Measurements from ENCODE around the gene NMNAT3.

NMNAT3 gene

DNA sequence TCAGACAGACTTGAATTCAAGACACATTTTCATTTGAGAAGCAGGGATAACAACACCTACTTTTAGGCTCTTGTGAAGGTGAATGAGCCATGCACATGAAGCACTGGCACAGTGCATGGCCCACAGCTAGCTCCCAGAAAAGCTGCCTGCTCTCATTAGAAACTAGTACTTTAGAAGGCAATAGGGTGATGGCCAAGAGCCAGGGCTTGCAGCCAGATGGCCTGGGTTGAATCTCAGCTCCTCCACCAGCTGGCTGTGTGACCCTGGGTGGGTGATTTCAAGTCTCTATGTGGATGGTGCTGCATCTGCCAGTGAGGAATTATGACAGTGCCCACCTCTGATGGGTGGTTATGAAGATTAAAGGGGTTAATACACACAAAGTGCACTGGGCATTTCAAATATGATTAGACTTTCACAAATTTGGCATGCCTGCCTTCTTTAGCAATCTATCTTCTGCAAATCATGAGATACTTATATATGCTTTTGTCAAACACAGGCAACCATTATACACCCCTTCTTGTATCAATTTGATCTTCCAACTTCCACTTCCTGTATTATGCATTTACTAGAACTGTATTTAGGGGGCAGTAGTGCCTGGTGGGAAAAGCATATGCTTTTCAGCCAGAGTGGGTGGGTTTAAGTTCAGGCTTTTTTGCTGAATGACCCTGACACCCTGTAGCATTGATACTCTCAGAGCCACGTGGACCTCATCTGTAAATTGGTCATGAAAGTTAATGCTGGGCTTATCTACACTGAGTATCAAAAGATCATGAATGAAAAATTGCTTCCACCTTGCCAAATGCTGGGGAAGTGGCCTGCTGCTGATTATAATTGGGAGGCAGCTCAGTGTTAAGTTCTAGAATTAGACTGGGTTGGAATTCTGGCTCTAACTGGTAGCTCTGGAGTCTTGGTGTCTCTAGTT, 103.5 kb downstream of the NMNAT3 start:
- DNase-seq: no peak

DNA sequence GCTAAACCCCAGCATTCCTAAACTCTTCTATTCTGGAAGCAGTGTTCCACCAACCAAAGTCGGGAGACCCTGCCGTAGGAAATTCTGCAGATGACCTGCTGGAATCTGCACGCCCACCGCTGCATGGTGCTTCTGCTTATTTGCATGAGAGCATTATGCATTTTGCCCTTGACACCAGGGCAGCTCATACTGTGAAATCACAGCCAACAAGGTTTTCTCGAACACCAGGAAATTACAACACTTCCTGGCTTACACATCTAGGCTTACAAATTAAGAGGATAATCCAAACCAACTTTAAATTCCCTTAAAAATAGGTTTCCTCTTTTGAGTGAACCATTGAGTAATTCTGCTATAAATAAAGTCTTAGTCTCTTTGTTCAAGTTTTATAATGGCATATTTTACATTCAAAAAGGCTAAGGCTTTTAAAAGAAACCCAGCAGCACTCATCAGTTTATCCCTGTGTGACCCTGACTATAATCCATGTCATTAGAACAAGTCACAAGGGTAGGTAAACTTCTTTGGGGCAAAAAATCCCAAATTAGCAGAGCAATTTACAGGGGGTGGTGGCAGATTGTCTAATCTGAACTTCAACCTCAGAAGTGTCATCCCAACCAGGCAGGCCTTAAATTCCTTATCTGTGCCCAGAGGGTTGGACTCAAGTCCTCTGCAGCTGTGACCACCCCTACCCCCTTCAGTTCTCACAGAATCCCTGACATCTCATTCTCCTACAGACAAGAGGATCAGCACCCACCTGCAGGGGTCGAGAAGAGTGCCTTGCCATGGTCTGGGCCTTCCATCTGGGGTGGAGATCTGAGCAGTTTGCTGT, 104.7 kb downstream of the NMNAT3 start:
- DNase-seq: no peak

- DNase-seq: no peak
Measured at GRCh38 chr3:139571711-139572110, 106.1 kb downstream of the NMNAT3 start.

DNA sequence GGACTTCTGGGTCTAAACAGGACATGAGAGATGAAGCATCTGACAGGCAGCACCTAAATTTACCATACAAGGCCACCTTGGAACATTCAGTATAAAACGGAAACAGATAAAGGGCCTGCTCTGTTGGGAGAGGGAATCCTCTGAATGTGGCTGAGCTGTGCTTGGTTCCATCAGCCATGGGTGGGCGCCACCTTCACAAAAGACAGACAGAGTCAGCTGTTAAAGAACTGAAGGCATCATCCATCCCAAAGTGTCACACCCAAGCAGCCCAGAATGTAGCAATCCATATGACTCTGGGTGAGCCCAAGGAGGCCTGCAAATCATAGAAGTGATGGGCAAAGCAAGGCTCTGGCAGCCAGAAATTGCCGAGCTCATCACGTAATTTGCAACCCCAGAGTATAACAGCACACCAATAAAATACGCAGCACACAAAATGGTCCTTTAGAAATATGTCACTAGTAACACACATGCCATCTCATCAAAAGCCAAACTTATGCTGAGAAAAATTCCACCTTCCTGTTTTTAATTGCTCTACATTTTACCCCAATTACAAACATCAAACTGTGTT, 113.4 kb downstream of the NMNAT3 start:
- no peak for DNase-seq

DNA sequence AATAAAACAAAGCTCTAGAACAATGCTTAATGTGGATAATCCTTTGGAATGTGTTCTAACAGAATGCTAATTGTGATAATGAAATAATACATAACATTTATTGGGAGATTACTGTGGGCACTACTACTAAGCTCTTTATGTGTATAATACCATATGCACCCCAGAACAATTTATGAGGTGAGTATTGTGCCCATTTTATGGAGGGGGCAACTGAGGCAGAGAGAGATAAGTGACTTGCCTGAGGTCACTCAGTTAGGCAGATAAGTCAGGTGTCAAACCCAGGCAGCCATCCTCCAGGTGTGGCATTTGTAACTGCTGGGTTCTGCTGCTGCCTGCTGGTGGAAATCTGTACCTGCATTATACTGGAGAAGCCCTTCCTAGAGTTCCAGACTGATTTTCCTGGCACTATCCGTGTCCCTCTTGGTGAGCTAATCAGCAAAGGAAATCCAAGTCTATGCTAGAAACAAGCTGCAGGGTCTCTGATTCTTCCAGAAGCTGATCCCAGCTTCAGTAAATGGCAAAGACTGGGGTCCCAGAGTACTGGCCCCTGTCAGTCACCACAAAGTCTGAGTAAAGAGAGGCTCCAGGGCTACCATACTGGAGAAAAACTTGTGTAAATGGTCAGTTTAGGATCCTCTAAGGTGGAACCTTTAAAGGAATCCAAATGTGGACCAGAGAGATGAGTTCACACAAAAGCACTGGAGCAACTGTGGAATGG, 115.7 kb downstream of the NMNAT3 start:
- no peak for DNase-seq

- DNase-seq: no peak
Measured at GRCh38 chr3:139561255-139561817, 116.4 kb downstream of the NMNAT3 start.

DNA sequence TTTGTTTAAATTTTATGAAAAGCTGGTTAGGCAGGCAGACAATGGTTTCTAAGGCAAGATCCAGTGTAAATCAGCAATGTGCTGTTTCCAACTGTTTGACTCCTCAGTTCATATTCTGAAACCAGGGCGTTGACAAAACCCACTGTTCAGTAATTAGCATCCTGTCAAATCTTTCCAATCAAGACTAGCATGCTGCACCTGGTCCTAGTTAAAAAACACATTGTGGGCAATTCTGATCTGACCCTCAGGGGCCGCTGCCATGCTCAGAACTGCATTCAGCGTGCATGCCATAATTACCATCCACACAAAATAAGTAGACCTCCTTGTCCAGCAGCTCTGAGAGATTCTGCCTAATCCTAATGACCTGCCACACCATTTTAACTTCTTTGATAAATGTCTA, 117.4 kb downstream of the NMNAT3 start:
- no peak for DNase-seq

GRCh38 chr3:139559541-139559940, 118.2 kb downstream of the NMNAT3 start:
- no peak for DNase-seq

DNA sequence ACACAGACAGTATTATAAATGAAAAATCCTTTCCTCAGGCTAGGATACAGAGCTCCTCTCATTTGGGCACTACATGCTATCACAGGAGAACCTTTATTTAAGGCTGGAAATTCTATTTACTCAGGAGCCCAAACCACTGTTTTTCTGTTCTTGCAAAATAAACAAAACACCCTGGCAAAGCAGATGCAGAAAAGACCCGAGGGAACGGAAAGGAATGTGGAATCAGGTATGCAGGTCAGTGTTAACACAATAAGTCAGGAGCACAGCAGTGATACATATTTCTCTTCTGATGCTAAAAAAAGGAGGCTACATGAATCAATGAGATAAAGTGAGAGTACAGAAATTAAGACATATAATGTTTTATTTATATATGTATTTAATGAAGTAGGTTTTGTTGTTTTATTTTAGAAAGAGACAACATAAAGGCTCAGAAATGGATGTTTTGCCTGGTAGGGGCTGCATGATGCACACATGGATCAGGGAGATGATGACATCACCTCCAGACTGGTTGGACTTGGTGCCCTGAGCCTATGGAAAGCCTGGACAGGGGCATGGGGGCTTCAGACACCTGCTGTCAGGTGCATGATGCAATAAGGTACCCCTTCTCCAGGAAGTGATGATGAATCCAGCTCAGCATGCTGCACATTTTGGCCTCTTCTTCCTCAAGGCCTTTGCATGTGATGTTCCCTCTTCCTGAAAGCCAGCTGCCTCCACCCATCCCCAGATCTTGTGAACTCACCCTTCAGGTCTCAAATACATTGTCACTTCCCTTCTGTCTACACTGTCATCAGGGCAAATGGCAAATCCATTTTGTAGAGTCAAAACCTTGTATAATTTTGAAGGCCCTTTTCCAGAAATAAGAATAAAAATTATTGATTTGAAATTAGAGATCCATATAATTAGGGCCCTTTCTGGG, 119.2 kb downstream of the NMNAT3 start:
- DNase-seq: no peak

- no peak for DNase-seq
Measured at GRCh38 chr3:139557041-139557440, 120.7 kb downstream of the NMNAT3 start.

DNA sequence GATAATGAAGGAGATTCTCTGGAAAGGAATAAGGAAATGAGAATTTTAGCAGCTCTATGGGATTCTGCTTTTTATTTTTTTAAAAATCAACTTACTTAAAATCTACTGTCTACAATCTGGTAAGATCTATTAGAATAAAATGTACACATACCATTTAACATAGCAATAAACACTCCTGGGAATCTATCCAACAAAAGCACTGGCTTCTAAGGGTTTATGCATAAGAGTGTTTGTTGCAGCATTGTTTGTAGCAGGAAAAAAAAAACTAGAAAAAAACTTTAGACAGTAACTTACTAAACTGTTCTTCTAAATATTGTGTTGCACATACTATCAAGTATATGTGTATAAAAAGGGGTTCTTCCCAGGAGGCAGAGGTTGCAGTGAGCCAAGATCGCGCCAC, 122.5 kb downstream of the NMNAT3 start:
- no peak for DNase-seq

DNA sequence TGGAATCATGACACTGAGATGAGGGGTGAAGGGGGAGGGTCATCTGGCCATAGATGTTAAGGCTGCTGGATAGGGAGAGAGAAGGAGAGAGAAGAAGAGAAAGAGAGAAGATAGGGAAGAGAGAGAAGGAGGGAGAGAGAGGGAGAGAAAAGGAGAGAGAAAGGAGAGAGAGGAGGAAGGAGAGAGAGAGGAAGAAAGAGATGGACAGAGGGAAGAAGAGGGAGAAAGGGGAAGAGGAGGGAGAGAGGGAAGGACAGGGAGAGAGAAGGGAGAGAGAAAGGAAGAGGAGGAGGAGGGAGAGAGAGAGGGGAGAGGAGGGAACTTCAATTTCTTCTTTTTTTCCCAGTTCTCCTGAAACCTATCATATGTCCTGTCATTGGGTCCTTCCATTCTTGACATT, 123.1 kb downstream of the NMNAT3 start:
- DNase-seq: no peak

- no peak for DNase-seq
Measured at GRCh38 chr3:139552632-139553365, 125.0 kb downstream of the NMNAT3 start.

- DNase-seq: no peak
Measured at GRCh38 chr3:139548801-139549200, 129.0 kb downstream of the NMNAT3 start.

DNA sequence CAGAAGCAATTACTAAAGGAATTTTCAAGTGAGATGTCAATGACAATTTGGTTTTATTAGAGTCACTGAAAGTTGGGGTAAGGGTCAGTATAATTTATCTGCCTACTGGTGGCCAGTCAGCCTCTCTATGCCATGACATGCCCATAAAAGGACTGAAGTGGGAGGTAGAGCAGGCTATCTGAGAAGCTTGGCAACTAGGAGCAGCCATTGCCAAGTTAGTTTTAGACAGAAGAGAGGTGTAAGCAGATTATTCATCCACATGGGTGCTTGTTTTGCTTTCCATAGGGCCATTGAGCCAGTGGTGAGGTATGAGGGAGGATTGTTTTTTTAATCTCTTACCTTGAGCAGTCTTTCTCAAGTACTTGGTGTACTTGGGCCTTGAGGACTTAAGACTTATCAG, 130.1 kb downstream of the NMNAT3 start:
- DNase-seq: no peak

- DNase-seq: no peak
Measured at GRCh38 chr3:139546772-139547171, 131.0 kb downstream of the NMNAT3 start.

- no peak for DNase-seq
Measured at GRCh38 chr3:139541532-139542288, 136.1 kb downstream of the NMNAT3 start.

GRCh38 chr3:139540651-139541531, 136.9 kb downstream of the NMNAT3 start:
- DNase-seq: no peak

DNA sequence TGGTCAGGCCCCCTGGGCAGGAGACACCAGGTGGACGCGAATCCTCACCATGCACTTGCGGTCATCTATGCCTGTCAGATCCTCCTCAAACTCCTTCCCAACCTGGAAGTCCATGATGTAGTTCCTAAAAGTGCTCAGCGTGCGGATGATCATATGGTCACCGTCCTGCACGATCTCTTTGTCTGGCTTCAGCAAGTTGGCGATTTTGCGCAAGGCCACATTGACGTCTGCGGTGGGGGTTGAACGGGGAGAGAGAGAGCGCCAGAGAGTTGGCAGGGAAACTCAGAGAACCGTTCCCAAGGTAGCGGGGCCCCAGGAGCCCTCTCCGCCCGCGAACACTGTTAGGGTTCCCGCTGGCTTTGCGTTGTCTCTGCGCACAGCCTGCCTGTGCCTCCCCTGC, 139.0 kb downstream of the NMNAT3 start:
- DNase-seq: no peak

Data from right forelimb (tissue), 1 donor.